Measurements from ENCODE around the gene SUCO.

DNA sequence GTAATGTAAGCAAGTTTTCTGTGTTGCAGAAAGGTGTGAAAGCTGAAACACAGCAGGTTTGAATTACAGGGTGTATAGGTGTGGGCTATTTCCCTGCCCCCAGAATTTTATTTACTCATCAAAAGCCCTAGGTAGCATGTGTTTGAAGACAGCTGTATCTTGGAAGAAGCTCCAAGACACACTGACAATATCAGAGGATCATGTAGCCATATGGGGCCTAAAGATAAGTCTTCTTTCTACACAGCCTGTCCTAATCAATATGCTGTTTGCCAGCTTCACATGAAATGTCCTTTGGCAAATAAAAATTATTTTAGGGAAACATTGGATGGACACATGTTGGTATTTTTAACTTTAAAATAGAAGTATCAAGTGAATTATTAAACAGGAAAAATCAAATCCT is 17.5 kb upstream of the SUCO start:
- no peak for TF ChIP-seq SP1 (IDR thresholded peaks at IDR 0.05)
- TF ChIP-seq FOXK2 (IDR thresholded peaks at IDR 0.05) = no peak
- TF ChIP-seq BHLHE40 (IDR thresholded peaks at IDR 0.05; ENCODE audit: borderline replicate concordance) = no peak
- no peak for TF ChIP-seq ELF4 (IDR thresholded peaks at IDR 0.05)
- no peak for TF ChIP-seq SUZ12 (IDR thresholded peaks at IDR 0.05)
- TF ChIP-seq CTBP1 (IDR thresholded peaks at IDR 0.05; ENCODE audit: borderline replicate concordance) = no peak
- TF ChIP-seq FOXA1 (IDR thresholded peaks at IDR 0.05) = no peak
- no peak for TF ChIP-seq FOXM1 (IDR thresholded peaks at IDR 0.05; ENCODE audit: borderline replicate concordance)
- TF ChIP-seq, protein P1, sequence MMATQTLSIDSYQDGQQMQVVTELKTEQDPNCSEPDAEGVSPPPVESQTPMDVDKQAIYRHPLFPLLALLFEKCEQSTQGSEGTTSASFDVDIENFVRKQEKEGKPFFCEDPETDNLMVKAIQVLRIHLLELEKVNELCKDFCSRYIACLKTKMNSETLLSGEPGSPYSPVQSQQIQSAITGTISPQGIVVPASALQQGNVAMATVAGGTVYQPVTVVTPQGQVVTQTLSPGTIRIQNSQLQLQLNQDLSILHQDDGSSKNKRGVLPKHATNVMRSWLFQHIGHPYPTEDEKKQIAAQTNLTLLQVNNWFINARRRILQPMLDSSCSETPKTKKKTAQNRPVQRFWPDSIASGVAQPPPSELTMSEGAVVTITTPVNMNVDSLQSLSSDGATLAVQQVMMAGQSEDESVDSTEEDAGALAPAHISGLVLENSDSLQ (IDR thresholded peaks at IDR 0.05) = no peak
- TF ChIP-seq NFRKB (IDR thresholded peaks at IDR 0.05) = no peak
- TF ChIP-seq LEF1 (IDR thresholded peaks at IDR 0.05; ENCODE audit: borderline replicate concordance) = no peak
- no peak for TF ChIP-seq ZNF384 (IDR thresholded peaks at IDR 0.05)

Data from HEK293T (cell line).